ENCODE measurements around the gene UBE2E2.

Gene UBE2E2

GRCh38 chr3:23239211-23240068, 36.3 kb downstream of the UBE2E2 start:
- DNase-seq (ENCODE audit: low read depth in 2 of 3, low spot score in 1 of 3): no peak

- no peak for DNase-seq (ENCODE audit: low read depth in 2 of 3, low spot score in 1 of 3)
Measured at GRCh38 chr3:23240171-23240785, 37.2 kb downstream of the UBE2E2 start.

- DNase-seq (ENCODE audit: low read depth in 2 of 3, low spot score in 1 of 3): no peak
Measured at GRCh38 chr3:23241256-23241655, 38.1 kb downstream of the UBE2E2 start.

GRCh38 chr3:23242106-23242505, 39.0 kb downstream of the UBE2E2 start:
- DNase-seq (ENCODE audit: low read depth in 2 of 3, low spot score in 1 of 3): no peak

- DNase-seq (ENCODE audit: low read depth in 2 of 3, low spot score in 1 of 3): no peak
Measured at GRCh38 chr3:23244324-23245041, 41.4 kb downstream of the UBE2E2 start.

GRCh38 chr3:23246651-23247050, 43.5 kb downstream of the UBE2E2 start:
- DNase-seq (ENCODE audit: low read depth in 2 of 3, low spot score in 1 of 3): no peak

- DNase-seq (ENCODE audit: low read depth in 2 of 3, low spot score in 1 of 3): no peak
Measured at GRCh38 chr3:23248594-23249131, 45.5 kb downstream of the UBE2E2 start.

GRCh38 chr3:23249961-23250360, 46.8 kb downstream of the UBE2E2 start:
- DNase-seq (ENCODE audit: low read depth in 2 of 3, low spot score in 1 of 3): no peak

GRCh38 chr3:23252122-23252521, 49.0 kb downstream of the UBE2E2 start:
- no peak for DNase-seq (ENCODE audit: low read depth in 2 of 3, low spot score in 1 of 3)

GRCh38 chr3:23253214-23253613, 50.1 kb downstream of the UBE2E2 start:
- no peak for DNase-seq (ENCODE audit: low read depth in 2 of 3, low spot score in 1 of 3)

- no peak for DNase-seq (ENCODE audit: low read depth in 2 of 3, low spot score in 1 of 3)
Measured at GRCh38 chr3:23254282-23254681, 51.2 kb downstream of the UBE2E2 start.

GRCh38 chr3:23254835-23255234, 51.7 kb downstream of the UBE2E2 start:
- DNase-seq (ENCODE audit: low read depth in 2 of 3, low spot score in 1 of 3): no peak

- DNase-seq (ENCODE audit: low read depth in 2 of 3, low spot score in 1 of 3): no peak
Measured at GRCh38 chr3:23256741-23257435, 53.8 kb downstream of the UBE2E2 start.

- DNase-seq (ENCODE audit: low read depth in 2 of 3, low spot score in 1 of 3): no peak
Measured at GRCh38 chr3:23258110-23258509, 55.0 kb downstream of the UBE2E2 start.

- DNase-seq (ENCODE audit: low read depth in 2 of 3, low spot score in 1 of 3): no peak
Measured at GRCh38 chr3:23259515-23259914, 56.4 kb downstream of the UBE2E2 start.

GRCh38 chr3:23262766-23263165, 59.6 kb downstream of the UBE2E2 start:
- no peak for DNase-seq (ENCODE audit: low read depth in 2 of 3, low spot score in 1 of 3)

- no peak for DNase-seq (ENCODE audit: low read depth in 2 of 3, low spot score in 1 of 3)
Measured at GRCh38 chr3:23263796-23264195, 60.7 kb downstream of the UBE2E2 start.

GRCh38 chr3:23264413-23264812, 61.3 kb downstream of the UBE2E2 start:
- DNase-seq (ENCODE audit: low read depth in 2 of 3, low spot score in 1 of 3): no peak

- no peak for DNase-seq (ENCODE audit: low read depth in 2 of 3, low spot score in 1 of 3)
Measured at GRCh38 chr3:23270423-23270822, 67.3 kb downstream of the UBE2E2 start.

- DNase-seq (ENCODE audit: low read depth in 2 of 3, low spot score in 1 of 3): no peak
Measured at GRCh38 chr3:23271876-23272741, 69.0 kb downstream of the UBE2E2 start.

Data from stimulated activated CD4-positive, alpha-beta T cell treated with anti-CD3 and anti-CD28 coated beads, Interleukin-12 subunit alpha, Interleukin-12 subunit beta, amount 100 ng/mL, for 48 hours (primary cell).